ENCODE results near the gene DGKK.
"Not testable (repeated sequence)": the region's sequence is repeated elsewhere in the genome, so short reads cannot be mapped to it uniquely, and the experiment has no call there.

Gene DGKK

DNA sequence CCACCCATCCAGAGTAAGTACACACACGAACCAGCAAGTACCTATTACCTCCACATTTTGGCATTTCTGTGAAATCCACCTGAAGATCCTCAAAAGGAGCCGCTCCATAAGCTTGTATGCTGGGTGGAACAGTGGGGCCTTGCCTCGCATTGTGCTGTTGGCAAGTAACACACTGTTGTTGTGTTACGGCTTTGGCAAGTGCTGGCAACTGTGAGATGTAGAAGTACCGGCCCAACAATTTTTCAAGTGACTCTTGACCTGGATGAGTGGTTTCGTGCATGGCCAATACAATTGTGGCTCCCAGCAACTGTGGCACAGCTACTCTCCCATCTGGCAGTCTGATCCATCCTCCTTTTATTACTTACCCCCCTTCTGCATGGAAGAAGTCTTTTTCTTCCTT lies 137.3 kb downstream of the DGKK start:
- FAIRE-seq (no peak), DNase-seq (ENCODE audit: insufficient read length) (no peak)
- TF ChIP-seq POLR2A (IDR thresholded peaks at IDR 0.05; ENCODE audit: low read depth, low read length) (no peak), POLR2AphosphoS5 (IDR thresholded peaks at IDR 0.05; ENCODE audit: low read depth, low read length) (no peak), TAF1 (IDR thresholded peaks at IDR 0.05; ENCODE audit: borderline replicate concordance, low read depth, low read length) (no peak)

DNA sequence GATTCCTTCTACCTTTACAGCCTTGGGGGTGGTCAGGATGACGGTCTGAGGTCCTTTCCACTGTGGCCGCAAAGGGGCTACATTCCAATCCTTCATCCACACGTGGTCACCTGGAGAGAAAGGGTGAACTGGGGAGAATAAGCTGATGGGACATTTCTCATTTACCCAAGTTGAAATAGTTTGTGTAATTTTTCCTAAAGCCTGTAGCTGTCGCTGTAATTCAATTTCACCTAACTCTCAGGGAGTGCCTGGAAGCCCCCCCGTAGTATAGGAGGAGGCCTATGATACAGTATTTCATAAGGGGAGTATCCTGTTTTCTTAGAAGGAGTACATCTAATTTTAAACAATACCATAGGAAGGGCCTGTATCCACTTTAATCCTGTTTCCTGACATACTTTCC lies 138.0 kb downstream of the DGKK start:
- not testable (repeated sequence) for FAIRE-seq; DNase-seq (ENCODE audit: insufficient read length)

DNA sequence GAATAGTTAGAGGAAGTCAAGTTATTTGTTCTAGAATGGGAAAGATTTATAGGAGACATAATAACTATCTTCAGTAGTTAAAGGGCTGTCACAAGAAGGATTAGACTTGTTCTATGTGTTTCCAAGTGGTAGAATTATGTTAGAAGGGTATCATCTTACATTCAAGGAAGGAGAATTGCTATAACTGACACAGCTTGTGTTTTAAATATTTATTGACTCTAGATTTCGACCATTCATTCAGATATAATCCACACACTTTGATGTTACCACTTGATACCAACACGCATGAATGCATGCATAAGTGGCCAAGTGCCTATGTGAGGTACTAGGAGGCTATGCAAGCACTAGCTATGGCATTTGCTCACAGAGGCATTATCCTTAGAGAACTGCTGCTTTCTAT lies 143.4 kb downstream of the DGKK start:
- no peak for DNase-seq (ENCODE audit: insufficient read length)
- TF ChIP-seq POLR2A (IDR thresholded peaks at IDR 0.05; ENCODE audit: low read depth, low read length) (no peak), TAF1 (IDR thresholded peaks at IDR 0.05; ENCODE audit: borderline replicate concordance, low read depth, low read length) (no peak), POLR2AphosphoS5 (IDR thresholded peaks at IDR 0.05; ENCODE audit: low read depth, low read length) (no peak)
- no peak for FAIRE-seq
